ENCODE data around the gene RTL1.

DNA sequence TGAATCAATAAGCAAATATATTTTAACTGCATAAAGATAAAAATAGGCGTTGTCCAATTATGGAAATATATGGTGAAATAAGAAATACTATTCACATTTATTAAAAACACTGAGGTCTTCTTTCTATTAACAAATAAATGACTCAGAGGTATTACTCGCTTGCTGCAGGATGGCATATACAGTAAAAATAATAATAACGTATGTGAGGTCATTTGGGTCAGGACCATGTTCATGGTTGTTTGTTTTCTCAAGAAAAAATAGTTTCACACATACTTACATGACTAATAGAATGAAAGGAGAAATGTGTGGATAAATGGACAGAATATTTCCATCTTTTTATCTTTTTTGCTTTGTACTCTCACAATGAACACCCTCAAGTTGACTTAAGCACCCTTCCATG is 46.5 kb upstream of the RTL1 start:
- TF ChIP-seq POLR2A (IDR thresholded peaks at IDR 0.05; ENCODE audit: low read length) (no peak), GATA1 (IDR thresholded peaks at IDR 0.05; ENCODE audit: low read depth, low read length) (no peak)

All from erythroblast (primary cell).